HepG2 (cell line): ENCODE measurements around the gene POC1B. TPM values are rescaled to one million over a fixed set of nuclear protein-coding genes. Genes with fewer than 3 reads are reported as not detected.

Experiments used
- CBX2 ChIP-seq, 2 experiments: fragments of 200-600 bp in 1 of 2; sonication (generic); formaldehyde crosslinking in 1 of 2; IDR thresholded peaks; 2 replicates each; pipeline versions ENCODE4 v1.7.0 to v1.8.1; 2018 to 2022; ENCODE audit warnings: low read depth in 2 of 2, low read length in 1 of 2, mild to moderate bottlenecking in 1 of 2, missing genetic modification reagents in 1 of 2
- EHMT2 ChIP-seq: fragments of 200-600 bp; sonication (generic); IDR thresholded peaks from 2 replicates; pipeline ENCODE4 v1.7.0; 2017; ENCODE audit warnings: antibody characterized with exemption, low read depth, low read length, borderline replicate concordance
- FOSL1 ChIP-seq: sonication (generic); formaldehyde crosslinking; IDR thresholded peaks from 2 replicates; pipeline ENCODE4 v1.9.0; 2021; ENCODE audit warnings: missing genetic modification reagents, borderline replicate concordance
- KDM5B ChIP-seq: sonication (generic); formaldehyde crosslinking; IDR thresholded peaks from 2 replicates; pipeline ENCODE4 v1.4.0; 2020; ENCODE audit warnings: missing genetic modification reagents, mild to moderate bottlenecking, borderline replicate concordance
- MEIS1 ChIP-seq: sonication (generic); formaldehyde crosslinking; IDR thresholded peaks from 2 replicates; pipeline ENCODE4 v1.9.0; 2021; ENCODE audit warnings: mild to moderate bottlenecking, missing genetic modification reagents, moderate library complexity, borderline replicate concordance
- NFATC3 ChIP-seq: sonication (generic); formaldehyde crosslinking; IDR thresholded peaks from 2 replicates; pipeline ENCODE4 v1.5.1; 2020; ENCODE audit warnings: mild to moderate bottlenecking, missing genetic modification reagents
- RBFOX2 ChIP-seq: fragments of 200-400 bp; formaldehyde crosslinking; IDR thresholded peaks from 2 replicates; pipeline ENCODE4 v1.6.1; 2017; ENCODE audit warnings: low read depth, mild to moderate bottlenecking, low read length
- SRY ChIP-seq: sonication (generic); formaldehyde crosslinking; IDR thresholded peaks from 2 replicates; pipeline ENCODE4 v1.8.0; 2022; ENCODE audit warnings: mild to moderate bottlenecking, missing genetic modification reagents
- ZBTB1 ChIP-seq: sonication (generic); formaldehyde crosslinking; IDR thresholded peaks from 2 replicates; pipeline ENCODE4 v1.4.0; 2020; ENCODE audit warnings: missing genetic modification reagents, borderline replicate concordance
- ZC3H13 ChIP-seq: sonication (generic); formaldehyde crosslinking; IDR thresholded peaks from 2 replicates; pipeline ENCODE4 v1.8.1; 2023; ENCODE audit warnings: mild to moderate bottlenecking, missing genetic modification reagents, moderate library complexity
- ZNF382 ChIP-seq: sonication (generic); formaldehyde crosslinking; IDR thresholded peaks from 2 replicates; pipeline ENCODE4 v1.5.0; 2020; ENCODE audit warnings: missing genetic modification reagents, mild to moderate bottlenecking, borderline replicate concordance
- ZNF570 ChIP-seq: sonication (generic); formaldehyde crosslinking; IDR thresholded peaks from 2 replicates; pipeline ENCODE4 v1.4.0; 2020; ENCODE audit warnings: mild to moderate bottlenecking, missing genetic modification reagents, borderline replicate concordance
- ZNF615 ChIP-seq: sonication (generic); formaldehyde crosslinking; IDR thresholded peaks from 2 replicates; pipeline ENCODE4 v1.5.0; 2020; ENCODE audit warnings: mild to moderate bottlenecking, missing genetic modification reagents, borderline replicate concordance
- ZNF629 ChIP-seq: sonication (generic); formaldehyde crosslinking; conservative IDR thresholded peaks from 2 replicates; pipeline ENCODE4 v1.5.0; 2020; ENCODE audit warnings: missing genetic modification reagents
- ZNF841 ChIP-seq: sonication (generic); formaldehyde crosslinking; IDR thresholded peaks from 2 replicates; pipeline ENCODE4 v1.8.1; 2023; ENCODE audit warnings: missing genetic modification reagents, borderline replicate concordance
- polyA plus RNA-seq, 8 experiments: library from polyadenylated mRNA; depleted of rRNA in 3 of 8; stranded (reverse) in 7 of 8; unstranded in 1 of 8; fragments of >200 nt; fragmentation: Illumina TruSeq in 4 of 8; extraction: Trizol in 4 of 8; gene quantifications; 2 replicates each; pipeline versions ENCODE4 v1.2.1 to v1.2.3, GENCODE V29; 2011 to 2016; ENCODE audit warnings: low read depth in 4 of 8, missing spikeins in 1 of 8, mixed read lengths in 1 of 8; ENCODE audit not compliant: insufficient read depth in 1 of 8
- total RNA-seq, 5 experiments: library from RNA; depleted of rRNA; stranded (reverse); fragments of >200 nt; fragmentation: Illumina TruSeq; extraction: Trizol; gene quantifications; 2 replicates each; pipeline ENCODE4 v1.2.3, GENCODE V29; 2016; ENCODE audit warnings: low read depth in 1 of 5
- TF ChIP-seq, protein P1 (sequence below): sonication (generic); formaldehyde crosslinking; IDR thresholded peaks from 2 replicates; pipeline ENCODE4 v1.4.0; 2020; ENCODE audit warnings: missing genetic modification reagents
- TF ChIP-seq, protein P2 (sequence below): IDR thresholded peaks from 2 replicates; pipeline ENCODE4 v1.6.1; 2016
- TF ChIP-seq, protein P3 (sequence below): sonication (generic); formaldehyde crosslinking; IDR thresholded peaks from 2 replicates; pipeline ENCODE4 v1.9.0; 2021; ENCODE audit warnings: missing genetic modification reagents, borderline replicate concordance

The POC1B gene
- total and polyA plus RNA-seq, 2 of the 13 experiments (the other 11 are each of a cell fraction or from before 2014, with no cell fraction given), result 9.3 to 11.0 TPM

DNA sequence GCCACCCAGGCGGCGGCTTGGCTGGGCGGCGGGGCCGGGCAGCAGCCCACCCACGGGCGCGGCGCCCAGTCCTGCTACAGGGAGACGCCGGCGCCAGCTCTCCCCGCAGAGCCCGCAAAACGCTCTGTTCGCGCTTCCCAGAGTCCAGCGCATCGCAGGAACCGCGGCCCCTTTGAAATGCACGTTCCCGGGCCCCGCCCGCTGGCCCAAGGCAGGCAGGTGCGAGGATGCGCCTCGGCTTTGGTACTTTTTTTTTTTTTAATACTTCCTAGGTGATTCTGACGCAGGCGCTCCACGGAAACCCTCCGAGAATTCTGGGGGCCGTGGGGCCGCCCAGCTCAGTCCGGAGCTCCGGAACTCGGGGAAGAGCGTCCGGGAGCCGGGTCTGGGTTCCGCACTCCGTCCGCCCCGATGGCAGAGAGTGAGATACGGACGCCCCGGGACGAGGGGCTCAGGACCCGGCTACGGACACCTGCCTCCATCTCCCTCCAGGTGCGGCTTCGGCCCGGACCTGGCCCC lies 483 bp downstream of the POC1B start (continued):
- TF ChIP-seq ZNF629, result no peak
- TF ChIP-seq, protein P1, sequence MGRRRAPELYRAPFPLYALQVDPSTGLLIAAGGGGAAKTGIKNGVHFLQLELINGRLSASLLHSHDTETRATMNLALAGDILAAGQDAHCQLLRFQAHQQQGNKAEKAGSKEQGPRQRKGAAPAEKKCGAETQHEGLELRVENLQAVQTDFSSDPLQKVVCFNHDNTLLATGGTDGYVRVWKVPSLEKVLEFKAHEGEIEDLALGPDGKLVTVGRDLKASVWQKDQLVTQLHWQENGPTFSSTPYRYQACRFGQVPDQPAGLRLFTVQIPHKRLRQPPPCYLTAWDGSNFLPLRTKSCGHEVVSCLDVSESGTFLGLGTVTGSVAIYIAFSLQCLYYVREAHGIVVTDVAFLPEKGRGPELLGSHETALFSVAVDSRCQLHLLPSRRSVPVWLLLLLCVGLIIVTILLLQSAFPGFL (CRISPR knock-in tag), result no peak
- no peak for TF ChIP-seq KDM5B (CRISPR knock-in tag)
- no peak for TF ChIP-seq ZBTB1 (CRISPR knock-in tag)
- TF ChIP-seq ZC3H13 (CRISPR knock-in tag), result no peak
- TF ChIP-seq, protein P2, sequence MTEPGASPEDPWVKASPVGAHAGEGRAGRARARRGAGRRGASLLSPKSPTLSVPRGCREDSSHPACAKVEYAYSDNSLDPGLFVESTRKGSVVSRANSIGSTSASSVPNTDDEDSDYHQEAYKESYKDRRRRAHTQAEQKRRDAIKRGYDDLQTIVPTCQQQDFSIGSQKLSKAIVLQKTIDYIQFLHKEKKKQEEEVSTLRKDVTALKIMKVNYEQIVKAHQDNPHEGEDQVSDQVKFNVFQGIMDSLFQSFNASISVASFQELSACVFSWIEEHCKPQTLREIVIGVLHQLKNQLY, result no peak
- TF ChIP-seq RBFOX2, result peak; percentile 60; the same call in 1 of the 2 replicates
- no peak for TF ChIP-seq ZNF382 (CRISPR knock-in tag)
- no peak for TF ChIP-seq EHMT2
- 0 out of 2 replicates have a peak, but pooled peaks have one; percentile 54 for TF ChIP-seq ZNF615 (CRISPR knock-in tag)
- no peak for TF ChIP-seq FOSL1
- TF ChIP-seq CBX2 (IDR thresholded peaks at IDR 0.05; ENCODE audit: low read depth, low read length), result no peak
- no peak for TF ChIP-seq CBX2 (CRISPR knock-in tag; IDR thresholded peaks at IDR 0.05; ENCODE audit: low read depth)
- TF ChIP-seq, protein P3, sequence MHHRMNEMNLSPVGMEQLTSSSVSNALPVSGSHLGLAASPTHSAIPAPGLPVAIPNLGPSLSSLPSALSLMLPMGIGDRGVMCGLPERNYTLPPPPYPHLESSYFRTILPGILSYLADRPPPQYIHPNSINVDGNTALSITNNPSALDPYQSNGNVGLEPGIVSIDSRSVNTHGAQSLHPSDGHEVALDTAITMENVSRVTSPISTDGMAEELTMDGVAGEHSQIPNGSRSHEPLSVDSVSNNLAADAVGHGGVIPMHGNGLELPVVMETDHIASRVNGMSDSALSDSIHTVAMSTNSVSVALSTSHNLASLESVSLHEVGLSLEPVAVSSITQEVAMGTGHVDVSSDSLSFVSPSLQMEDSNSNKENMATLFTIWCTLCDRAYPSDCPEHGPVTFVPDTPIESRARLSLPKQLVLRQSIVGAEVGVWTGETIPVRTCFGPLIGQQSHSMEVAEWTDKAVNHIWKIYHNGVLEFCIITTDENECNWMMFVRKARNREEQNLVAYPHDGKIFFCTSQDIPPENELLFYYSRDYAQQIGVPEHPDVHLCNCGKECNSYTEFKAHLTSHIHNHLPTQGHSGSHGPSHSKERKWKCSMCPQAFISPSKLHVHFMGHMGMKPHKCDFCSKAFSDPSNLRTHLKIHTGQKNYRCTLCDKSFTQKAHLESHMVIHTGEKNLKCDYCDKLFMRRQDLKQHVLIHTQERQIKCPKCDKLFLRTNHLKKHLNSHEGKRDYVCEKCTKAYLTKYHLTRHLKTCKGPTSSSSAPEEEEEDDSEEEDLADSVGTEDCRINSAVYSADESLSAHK (CRISPR knock-in tag), result no peak
- TF ChIP-seq SRY (CRISPR knock-in tag), result peak; percentile 65; the same call in 1 of the 2 replicates
- no peak for TF ChIP-seq ZNF570 (CRISPR knock-in tag)
- 0 out of 2 replicates have a peak, but pooled peaks have one; percentile 25 for TF ChIP-seq MEIS1 (CRISPR knock-in tag)
- no peak for TF ChIP-seq ZNF841 (CRISPR knock-in tag)
- no peak for TF ChIP-seq NFATC3 (CRISPR knock-in tag)
- TF ChIP-seq, all 625 proteins: peak for 28
